GM21367 (cell line): ENCODE measurements around the gene SUCNR1.

Source experiments
- ATAC-seq: cut with Tn5 transposase; IDR thresholded peaks from one replicate; pipeline ENCODE4 v1.9.1; 2021; ENCODE audit not compliant: unreplicated experiment

Gene SUCNR1

DNA sequence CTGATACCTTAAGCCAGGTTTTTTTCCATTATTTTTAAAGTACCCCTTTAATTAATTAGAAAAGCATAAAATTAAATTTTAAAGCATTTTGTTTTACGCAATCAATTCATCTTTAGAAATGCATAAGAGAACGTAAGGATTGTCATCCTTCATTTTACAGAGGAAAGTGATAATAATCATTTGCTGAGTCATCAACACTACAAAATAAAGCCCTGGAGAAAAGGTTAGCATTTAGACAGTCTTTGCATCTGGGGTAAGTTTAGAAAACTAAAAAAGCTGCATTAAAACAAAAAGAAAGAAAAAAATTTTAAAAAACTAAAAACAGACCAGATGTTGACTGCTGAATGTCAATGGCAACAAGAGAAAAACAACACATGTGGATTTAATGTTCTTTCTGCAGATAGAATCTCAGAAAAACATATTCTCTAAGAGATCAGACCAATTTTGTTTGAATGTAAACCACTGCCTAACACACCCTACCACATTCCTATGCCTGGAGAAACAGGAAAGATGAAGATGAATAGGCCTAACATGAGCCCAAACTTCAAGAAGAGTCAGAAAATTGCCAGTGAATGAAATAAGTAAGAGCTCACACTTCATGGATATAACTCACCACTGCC is 59.9 kb downstream of the SUCNR1 start:
- no peak for ATAC-seq
